A673 (cell line): ENCODE data around the gene SSNA1. TPM values are rescaled to one million over a fixed set of nuclear protein-coding genes. Genes with fewer than 3 reads are reported as not detected.
A peak's percentile ranks its signal among the peaks of the same experiment; 100 is the strongest.

Experiments
- BruUV-seq: library from RNA; stranded (reverse); fragments of 400-500 nt; replicated peaks from 2 replicates; lab custom pipeline; 2021; lab: Mats Ljungman, UMichigan
- CTCF ChIA-PET: fragments of 300-600 bp; sonication (Branson Sonifier 250); formaldehyde crosslinking; loops from one replicate; lab custom pipeline; 2022; ENCODE audit warnings: antibody characterized with exemption; lab: Charles Lee
- POLR2A ChIA-PET: fragments of 300-600 bp; sonication (Branson Sonifier 250); formaldehyde crosslinking; loops from one replicate; lab custom pipeline; 2022; ENCODE audit warnings: antibody characterized with exemption; ENCODE audit not compliant: low non-redundant PET; lab: Charles Lee
- DNase-seq: peaks from one replicate; pipeline ENCODE4 v3.0.0-alpha.2; 2015; ENCODE audit warnings: low spot score
- H3K27ac ChIP-seq: fragments of 200-600 bp; sonication (generic); 2 replicates; pipeline ENCODE4 v1.5.1; 2016; ENCODE audit warnings: mixed run types, low read depth, mild to moderate bottlenecking, mixed read lengths, antibody characterized with exemption, low read length; ENCODE audit not compliant: poor library complexity, severe bottlenecking
- H3K27me3 ChIP-seq: fragments of 200-600 bp; sonication (generic); replicated peaks from 2 replicates; pipeline ENCODE4 v1.6.1; 2017; ENCODE audit warnings: mixed run types, low read depth, mild to moderate bottlenecking, mixed read lengths, antibody characterized with exemption, low read length; ENCODE audit not compliant: insufficient read depth, poor library complexity
- H3K36me3 ChIP-seq: fragments of 200-600 bp; sonication (generic); 2 replicates; pipeline ENCODE4 v1.6.1; 2016; ENCODE audit warnings: mixed run types, mild to moderate bottlenecking, mixed read lengths, antibody characterized with exemption, low read length; ENCODE audit not compliant: insufficient read depth, poor library complexity, severe bottlenecking
- H3K4me1 ChIP-seq: fragments of 200-600 bp; sonication (generic); 2 replicates; pipeline ENCODE4 v1.6.1; 2017; ENCODE audit warnings: mixed run types, mild to moderate bottlenecking, mixed read lengths, antibody characterized with exemption, low read length; ENCODE audit not compliant: insufficient read depth, poor library complexity, severe bottlenecking
- H3K4me3 ChIP-seq: fragments of 200-600 bp; sonication (generic); 2 replicates; pipeline ENCODE4 v1.5.1; 2016; ENCODE audit warnings: low read depth, mixed run types, mild to moderate bottlenecking, mixed read lengths, low read length; ENCODE audit not compliant: poor library complexity, severe bottlenecking
- H3K9me3 ChIP-seq: fragments of 200-600 bp; sonication (generic); 2 replicates; pipeline ENCODE4 v1.6.1; 2016; ENCODE audit warnings: mixed run types, low read depth, mild to moderate bottlenecking, mixed read lengths, antibody characterized with exemption, low read length; ENCODE audit not compliant: poor library complexity, severe bottlenecking
- EZH2 ChIP-seq: fragments of 200-600 bp; sonication (generic); IDR thresholded peaks from 2 replicates; pipeline ENCODE4 v1.6.1; 2017; ENCODE audit warnings: borderline replicate concordance, low read depth, mild to moderate bottlenecking, mixed read lengths, antibody characterized with exemption, low read length; ENCODE audit not compliant: poor library complexity, severe bottlenecking
- intact Hi-C: fragments of 100-400 bp; cut with micrococcal nuclease; formaldehyde crosslinking; loops from one replicate; pipeline ENCODE4 v1.10.0; 2022; ENCODE audit not compliant: unreplicated experiment
- total RNA-seq: library from RNA; stranded (reverse); gene quantifications from 2 replicates; pipeline ENCODE4 v1.2.3, GENCODE V29; 2021
- TF ChIP-seq, protein P1 (sequence below): fragments of 300-800, 200-600 bp; sonication (generic); conservative IDR thresholded peaks from 2 replicates; pipeline ENCODE4 v1.5.1; 2017; ENCODE audit warnings: low read depth, mild to moderate bottlenecking, antibody characterized with exemption, low read length, moderate library complexity, mixed read lengths

Gene SSNA1
- total RNA-seq, 1 experiment from 2014 or later, result 87.3 TPM

DNA sequence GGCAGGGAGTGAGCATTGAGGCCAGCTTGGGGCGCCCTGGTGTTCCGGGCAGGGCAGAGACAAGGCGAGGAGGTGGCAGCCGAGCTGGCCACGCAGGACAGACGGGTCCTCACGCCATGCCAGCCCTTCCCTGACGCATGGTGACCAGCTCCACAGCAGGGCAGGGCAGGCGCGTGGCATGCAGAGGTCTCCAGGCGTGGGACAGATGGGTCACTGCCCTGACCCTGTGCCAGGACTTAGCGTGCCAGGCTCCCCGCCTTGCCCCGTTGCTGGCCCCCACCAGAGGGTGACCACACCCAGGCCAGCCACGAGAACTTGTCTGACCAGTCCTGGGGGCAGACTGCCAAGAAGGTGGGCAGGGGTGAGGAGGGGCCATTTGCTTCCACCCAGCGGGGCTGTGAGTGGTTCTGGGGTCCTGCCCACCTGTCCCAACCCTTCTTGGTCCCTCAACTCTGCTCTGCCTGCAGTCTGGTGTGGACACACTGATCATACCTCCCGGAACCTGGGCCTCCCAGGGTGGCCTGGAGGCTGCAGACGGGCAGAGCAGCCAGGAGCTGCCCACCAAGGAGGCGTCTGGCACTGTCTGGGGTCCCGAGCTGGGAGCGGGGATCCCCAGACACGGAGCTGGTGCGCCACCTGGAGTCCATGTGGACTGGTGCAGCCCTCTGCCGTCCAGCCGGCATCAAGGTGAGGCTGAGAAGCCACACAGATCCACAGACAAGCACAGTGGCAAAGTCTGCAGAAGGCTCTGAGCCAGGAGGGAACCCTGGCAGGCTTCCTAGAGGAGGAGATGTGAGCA, 38.8 kb downstream of the SSNA1 start, which contains the start of gene RNF224:
RNF224 (plus strand) TSS at position 449 of the 799 bp plus-strand sequence. CDS start 834 bp downstream, outside the sequence.
- BruUV-seq, result no TSS peak
- H3K9me3 ChIP-seq, result no peaks in the 10 kb centered on the region
- POLR2A ChIA-PET, result interaction anchor here (1.4 kb wide), 1 partner anchor 13 kb away, joined by 3 read pairs; no protein-coding TSS in a partner anchor
- H3K27ac ChIP-seq, result no peak within 1 kb of the TSS
- no peaks in the 10 kb centered on the region for H3K27me3 ChIP-seq
- H3K4me1 ChIP-seq, result peaks cover 9% of the 10 kb centered on the region
- intact Hi-C loops, result loop anchor here (1.0 kb wide), 1 partner anchor 109 kb away; no protein-coding TSS in a partner anchor
- no peak within 1 kb of the TSS for H3K4me3 ChIP-seq
- TF ChIP-seq EZH2, result no peak
- TF ChIP-seq, protein P1, sequence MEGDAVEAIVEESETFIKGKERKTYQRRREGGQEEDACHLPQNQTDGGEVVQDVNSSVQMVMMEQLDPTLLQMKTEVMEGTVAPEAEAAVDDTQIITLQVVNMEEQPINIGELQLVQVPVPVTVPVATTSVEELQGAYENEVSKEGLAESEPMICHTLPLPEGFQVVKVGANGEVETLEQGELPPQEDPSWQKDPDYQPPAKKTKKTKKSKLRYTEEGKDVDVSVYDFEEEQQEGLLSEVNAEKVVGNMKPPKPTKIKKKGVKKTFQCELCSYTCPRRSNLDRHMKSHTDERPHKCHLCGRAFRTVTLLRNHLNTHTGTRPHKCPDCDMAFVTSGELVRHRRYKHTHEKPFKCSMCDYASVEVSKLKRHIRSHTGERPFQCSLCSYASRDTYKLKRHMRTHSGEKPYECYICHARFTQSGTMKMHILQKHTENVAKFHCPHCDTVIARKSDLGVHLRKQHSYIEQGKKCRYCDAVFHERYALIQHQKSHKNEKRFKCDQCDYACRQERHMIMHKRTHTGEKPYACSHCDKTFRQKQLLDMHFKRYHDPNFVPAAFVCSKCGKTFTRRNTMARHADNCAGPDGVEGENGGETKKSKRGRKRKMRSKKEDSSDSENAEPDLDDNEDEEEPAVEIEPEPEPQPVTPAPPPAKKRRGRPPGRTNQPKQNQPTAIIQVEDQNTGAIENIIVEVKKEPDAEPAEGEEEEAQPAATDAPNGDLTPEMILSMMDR, result peak; percentile 97
- DNase-seq, result peak; percentile 87
- no peaks in the 10 kb centered on the region for H3K36me3 ChIP-seq
- CTCF ChIA-PET, result interaction anchor here (0.6 to 1.8 kb wide), 5 partner anchors 9 to 181 kb away, joined by 3 to 10 read pairs (median 6); partner anchors contain the start of gene NPDC1

DNA sequence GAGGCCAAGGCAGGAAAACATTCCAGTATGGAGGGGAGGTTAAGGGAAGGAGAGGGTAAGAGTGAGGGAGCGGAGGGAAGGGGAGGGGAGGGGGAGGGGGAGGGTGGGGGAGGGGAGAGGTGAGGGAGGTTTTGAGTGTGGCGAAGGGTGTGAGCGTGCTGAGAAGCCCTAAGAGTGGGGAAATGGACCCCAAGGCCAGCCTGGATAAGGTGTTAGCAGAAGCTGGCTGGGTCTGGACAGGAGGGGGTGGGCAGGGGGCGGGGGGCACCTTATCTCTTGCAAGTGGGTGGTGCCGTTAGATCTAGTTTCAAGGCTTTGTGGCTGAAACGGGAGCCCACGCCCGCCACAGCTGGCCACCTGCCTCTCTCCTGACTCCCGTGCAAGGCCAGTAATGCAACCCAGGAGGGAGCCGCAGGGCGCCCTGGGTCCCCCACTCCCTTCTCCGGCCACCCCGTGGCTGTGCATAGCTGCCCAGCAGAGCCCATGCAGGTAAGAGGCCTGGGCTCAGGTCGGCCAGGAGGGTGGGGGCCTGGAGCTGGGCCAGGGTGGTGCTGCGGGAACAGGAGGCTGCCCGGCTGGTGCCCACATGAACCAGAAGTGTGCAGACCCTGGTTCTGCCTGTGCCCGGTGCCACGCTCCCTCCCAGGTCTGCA, 39.5 kb downstream of the SSNA1 start:
- no peak for DNase-seq
- H3K4me1 ChIP-seq, result peaks cover 2% of the 10 kb centered on the region
- no peaks in the 10 kb centered on the region for H3K36me3 ChIP-seq
- no peak overlapping the region for H3K4me3 ChIP-seq
- intact Hi-C loops, result loop anchor here (1.0 kb wide), 1 partner anchor 110 kb away; no protein-coding TSS in a partner anchor
- POLR2A ChIA-PET, result interaction anchor here (1.4 kb wide), 1 partner anchor 12 kb away, joined by 3 read pairs; no protein-coding TSS in a partner anchor
- BruUV-seq, result no TSS peak
- CTCF ChIA-PET, result interaction anchor here (1.0 to 1.8 kb wide), 4 partner anchors 9 to 181 kb away, joined by 3 to 10 read pairs (median 6); partner anchors contain the start of gene NPDC1
- H3K27ac ChIP-seq, result no peak overlapping the region
- no peak for TF ChIP-seq EZH2
- TF ChIP-seq, protein P1, result no peak
- no peaks in the 10 kb centered on the region for H3K9me3 ChIP-seq
- H3K27me3 ChIP-seq, result no peaks in the 10 kb centered on the region

DNA sequence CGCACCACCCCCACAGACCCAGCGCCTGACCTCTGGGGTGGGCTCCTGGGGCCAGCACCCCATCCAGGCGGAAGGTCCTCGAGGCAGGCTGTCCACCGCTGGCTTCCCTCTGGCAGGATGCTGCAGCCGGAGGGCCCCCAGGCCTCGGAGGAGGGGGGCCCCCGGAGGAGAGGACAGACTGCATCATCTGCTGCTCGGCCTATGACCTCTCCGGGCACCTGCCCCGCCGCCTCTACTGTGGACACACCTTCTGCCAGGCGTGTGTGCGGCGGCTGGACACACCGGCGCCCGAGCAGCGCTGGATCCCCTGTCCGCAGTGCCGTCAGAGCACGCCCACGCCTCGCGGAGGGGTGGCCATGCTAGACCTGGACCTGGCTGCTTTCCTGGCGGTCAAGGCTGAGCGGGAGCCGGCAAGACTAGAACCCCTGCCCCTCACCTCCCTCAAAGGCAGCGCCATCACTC, 40.1 kb downstream of the SSNA1 start:
- TF ChIP-seq, protein P1, result no peak
- no peak for TF ChIP-seq EZH2
- POLR2A ChIA-PET, result no interaction called here
- H3K4me3 ChIP-seq, result no peak overlapping the region
- H3K36me3 ChIP-seq, result no peaks in the 10 kb centered on the region
- no peaks in the 10 kb centered on the region for H3K27me3 ChIP-seq
- no peaks in the 10 kb centered on the region for H3K4me1 ChIP-seq
- H3K27ac ChIP-seq, result no peak overlapping the region
- no peaks in the 10 kb centered on the region for H3K9me3 ChIP-seq
- DNase-seq, result no peak
- BruUV-seq, result no TSS peak
- CTCF ChIA-PET, result no interaction called here
- intact Hi-C loops, result no loop called here
